ENCODE results near the gene SMIM32. TPM values are rescaled to one million over a fixed set of nuclear protein-coding genes. Genes with fewer than 3 reads are reported as not detected.

Gene SMIM32
- total RNA-seq, 1 experiment from 2014 or later: 0.37 TPM

GRCh38 chr5:136141561-136141960 lies 51.4 kb downstream of the SMIM32 start:
- H3K27me3 Mint-ChIP-seq (ENCODE audit: low read depth): no peaks in the 10 kb centered on the region
- POLR2A ChIA-PET: no interaction called here
- no peak for ATAC-seq
- H3K27ac Mint-ChIP-seq: no peak overlapping the region
- H3K36me3 Mint-ChIP-seq: no peaks in the 10 kb centered on the region
- CTCF ChIA-PET: interaction anchor here (0.6 to 1.1 kb wide), 2 partner anchors 17 to 70 kb away, joined by 3 read pairs; no protein-coding TSS in a partner anchor
- no peaks in the 10 kb centered on the region for H3K9me3 Mint-ChIP-seq
- peaks cover 21% of the 10 kb centered on the region for H3K4me1 Mint-ChIP-seq
- DNase-seq (ENCODE audit: low spot score): no peak
- H3K4me3 Mint-ChIP-seq: no peak overlapping the region
- no peak for TF ChIP-seq NR2C2 (CRISPR knock-in tag; IDR thresholded peaks at IDR 0.05)
- no peak for TF ChIP-seq ZBTB43 (CRISPR knock-in tag; IDR thresholded peaks at IDR 0.05)
- no peak for TF ChIP-seq PRRX2 (CRISPR knock-in tag; IDR thresholded peaks at IDR 0.05)
- TF ChIP-seq CDX4 (CRISPR knock-in tag; IDR thresholded peaks at IDR 0.05; ENCODE audit: borderline replicate concordance): no peak
- no peak for TF ChIP-seq ERG (CRISPR knock-in tag; IDR thresholded peaks at IDR 0.05)
- TF ChIP-seq ETV6 (CRISPR knock-in tag; IDR thresholded peaks at IDR 0.05): no peak
- TF ChIP-seq NFE2L1 (CRISPR knock-in tag; IDR thresholded peaks at IDR 0.05): no peak
- TF ChIP-seq JUN (CRISPR knock-in tag; IDR thresholded peaks at IDR 0.05): no peak
- no peak for TF ChIP-seq ZNF317 (CRISPR knock-in tag; IDR thresholded peaks at IDR 0.05; ENCODE audit: borderline replicate concordance, low read depth)
- TF ChIP-seq ZNF425 (CRISPR knock-in tag; conservative IDR thresholded peaks at IDR 0.05): no peak
- TF ChIP-seq ZNF396 (CRISPR knock-in tag; IDR thresholded peaks at IDR 0.05; ENCODE audit: borderline replicate concordance): no peak

Other genes starting within 250 kb of the SMIM32 start
- not detected in 3 replicates for gene LECT2, start 238.2 kb downstream of the SMIM32 start, total RNA-seq (2021)
- gene TGFBI, start 164.2 kb downstream of the SMIM32 start, total RNA-seq (2021): 7.2 to 9.1 TPM (median 7.8 TPM) in 3 replicates
- 54.9 to 70.3 TPM (median 65.2 TPM) in 3 replicates for gene SMAD5, start 60.3 kb downstream of the SMIM32 start, total RNA-seq (2021)
- gene TRPC7, start 172.4 kb upstream of the SMIM32 start, total RNA-seq (2021): 0.07 to 0.09 TPM (median 0.09 TPM) in 3 replicates